NCI-H748 (cell line): ENCODE measurements around the gene MBD3.

ENCODE experiments used
- DNase-seq: peaks from one replicate; lab custom pipeline; 2025; ENCODE audit not compliant: unreplicated experiment; lab: John Stamatoyannopoulos, UW

The MBD3 gene

GRCh38 chr19:1599460-1599846 lies 6.8 kb upstream of the MBD3 start:
- DNase-seq = no peak

DNA sequence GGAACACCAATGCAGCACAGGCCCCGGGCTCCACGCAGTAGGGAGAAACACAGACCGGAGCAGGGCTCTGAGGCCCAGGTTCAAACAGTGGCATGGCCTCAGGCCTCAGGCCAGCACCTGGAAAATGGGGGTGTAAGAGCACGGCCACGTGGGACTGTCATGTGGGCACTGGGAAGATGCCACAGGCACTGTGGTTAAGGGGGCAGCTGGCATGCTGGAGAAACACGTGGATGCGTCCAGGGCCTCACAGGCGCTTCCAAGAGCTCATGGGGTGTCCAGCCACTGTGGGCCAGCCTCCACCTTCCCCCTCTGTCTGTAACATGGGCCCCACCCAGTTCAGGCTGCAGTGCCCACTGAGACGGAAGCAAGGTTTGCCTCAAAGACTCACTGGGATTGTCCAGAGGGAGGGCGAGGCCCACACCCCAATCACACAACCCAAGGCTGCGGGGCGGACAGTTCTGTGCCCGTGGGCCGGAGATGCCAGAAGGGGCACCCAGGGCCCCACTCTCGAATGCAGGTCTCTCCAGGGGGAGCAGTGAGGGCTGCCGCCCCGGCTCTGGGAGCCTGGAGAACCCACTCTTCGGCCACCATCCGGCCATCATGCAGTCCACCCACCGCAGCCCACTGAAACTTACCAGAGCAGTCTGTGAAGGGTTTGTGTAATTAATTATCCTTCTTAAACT lies 6.3 kb upstream of the MBD3 start:
- no peak for DNase-seq

GRCh38 chr19:1593501-1593772 lies 772 bp upstream of the MBD3 start:
- DNase-seq = no peak

DNA sequence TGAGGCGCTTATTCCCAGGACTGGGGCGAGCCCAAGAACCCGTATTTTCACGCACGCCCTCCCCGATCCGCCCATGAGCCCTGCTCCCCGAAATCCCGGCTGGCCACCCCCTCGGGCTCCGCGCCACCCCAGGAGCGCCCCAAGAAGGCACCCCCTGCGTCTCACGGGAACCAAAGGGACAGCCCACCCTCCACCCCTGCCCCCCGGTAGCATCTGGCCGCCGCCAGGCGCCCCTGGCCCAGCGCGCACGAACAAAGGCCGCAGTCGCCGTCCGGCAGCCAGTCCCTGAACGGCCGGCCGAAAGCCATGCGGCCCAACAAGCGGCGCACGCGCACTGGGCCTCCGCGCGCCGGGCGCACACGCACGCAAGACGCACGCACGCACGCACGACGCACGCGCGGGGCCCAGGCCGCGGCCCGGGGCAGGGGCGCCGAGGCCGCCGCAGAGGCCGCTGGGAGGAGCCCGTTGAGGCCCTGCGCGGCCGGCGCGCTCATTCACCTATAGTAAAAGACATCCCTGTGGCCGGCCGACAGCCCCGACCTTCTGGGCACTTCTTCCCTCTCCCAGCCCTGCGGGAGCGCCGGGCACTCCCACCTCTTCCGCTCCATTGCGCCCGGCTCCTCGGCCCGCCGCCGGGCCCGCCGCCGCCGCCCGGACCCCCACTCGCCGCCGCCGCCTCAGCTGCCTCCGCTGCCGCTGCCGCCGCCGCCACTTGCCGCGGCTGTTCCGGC lies 476 bp downstream of the MBD3 start:
- peak; percentile 83 for DNase-seq

GRCh38 chr19:1591421-1592023 lies 1.1 kb downstream of the MBD3 start:
- DNase-seq = peak; percentile 41

DNA sequence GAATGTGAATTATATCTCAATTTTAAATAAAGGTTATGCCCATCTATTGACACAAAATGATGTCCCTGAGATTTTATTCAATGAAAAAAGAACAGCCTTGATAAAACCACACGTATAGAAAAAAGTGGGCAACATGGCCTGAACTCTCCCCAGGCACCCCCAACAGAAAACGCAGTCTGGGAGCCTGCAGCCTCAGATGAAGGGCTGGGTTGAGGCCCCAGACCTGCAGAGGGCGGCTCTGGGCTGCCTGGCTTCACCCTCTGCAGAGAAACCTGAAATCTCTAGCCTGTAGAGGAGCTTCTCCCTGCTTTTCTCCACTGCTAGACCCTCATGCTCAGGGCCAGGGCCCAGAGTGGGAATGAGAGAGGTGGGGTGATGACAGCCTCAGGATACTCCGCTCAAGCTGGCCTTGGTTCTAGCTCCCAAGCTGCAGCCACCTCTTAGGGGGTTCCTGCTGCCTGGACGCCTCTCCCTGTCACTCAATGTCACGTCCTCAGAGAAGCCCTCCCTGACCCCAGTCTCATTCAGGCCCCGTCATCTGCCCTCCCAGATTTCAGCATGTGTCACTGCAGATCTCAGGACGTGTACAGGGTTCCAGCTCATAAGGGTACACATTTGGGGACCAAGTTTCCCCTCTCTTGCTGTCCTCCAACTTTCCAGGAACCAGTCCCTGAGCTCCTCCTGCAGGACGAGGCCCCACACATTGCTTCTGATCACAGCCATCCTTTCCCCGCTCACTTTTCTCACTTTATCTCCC lies 1.8 kb downstream of the MBD3 start:
- no peak for DNase-seq

- DNase-seq = no peak
These were observed 4.8 kb downstream of the MBD3 start for GRCh38 chr19:1587872-1588271.

- no peak for DNase-seq
These were observed 7.5 kb downstream of the MBD3 start for GRCh38 chr19:1585243-1585580.

DNA sequence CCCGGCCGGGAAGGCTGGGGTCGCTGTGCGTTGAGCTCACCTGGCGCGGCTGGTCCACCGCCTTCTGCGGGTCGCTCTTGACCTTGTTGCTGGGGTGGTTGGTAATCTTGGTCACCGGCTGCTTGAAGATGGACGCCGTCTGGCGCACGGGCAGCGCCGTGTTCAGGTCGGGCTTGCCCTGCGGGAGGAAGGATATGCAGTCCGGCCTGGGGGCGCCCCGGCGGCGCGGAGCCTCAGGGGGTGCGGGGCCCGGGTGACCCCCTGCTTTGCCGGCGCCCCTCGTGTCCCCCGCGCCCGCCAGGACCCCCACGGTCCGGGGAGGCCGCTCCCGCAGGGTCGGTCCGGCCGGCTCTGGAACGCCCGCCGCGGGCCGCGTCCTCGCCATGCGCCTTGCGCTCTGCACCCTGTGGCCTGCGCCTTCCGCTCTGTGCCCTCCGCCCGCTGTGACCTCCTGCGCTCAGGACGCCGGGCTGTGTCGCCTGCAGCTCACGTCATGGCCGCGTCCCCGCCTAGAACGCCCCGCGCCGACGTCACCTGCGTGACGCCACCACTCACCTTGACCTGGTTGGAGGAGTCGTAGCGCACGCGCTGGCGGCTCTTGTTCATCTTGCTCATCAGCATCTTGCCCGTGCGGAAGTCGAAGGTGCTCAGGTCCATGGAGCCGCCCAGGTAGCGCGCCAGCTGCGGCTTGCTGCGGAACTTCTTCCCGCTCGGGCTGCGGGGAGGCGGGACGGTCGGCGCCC lies 8.0 kb downstream of the MBD3 start:
- no peak for DNase-seq

GRCh38 chr19:1582201-1582600 lies 10.5 kb downstream of the MBD3 start:
- DNase-seq = peak; percentile 82

- DNase-seq = no peak
These were observed 11.7 kb downstream of the MBD3 start for GRCh38 chr19:1580957-1581356.

DNA sequence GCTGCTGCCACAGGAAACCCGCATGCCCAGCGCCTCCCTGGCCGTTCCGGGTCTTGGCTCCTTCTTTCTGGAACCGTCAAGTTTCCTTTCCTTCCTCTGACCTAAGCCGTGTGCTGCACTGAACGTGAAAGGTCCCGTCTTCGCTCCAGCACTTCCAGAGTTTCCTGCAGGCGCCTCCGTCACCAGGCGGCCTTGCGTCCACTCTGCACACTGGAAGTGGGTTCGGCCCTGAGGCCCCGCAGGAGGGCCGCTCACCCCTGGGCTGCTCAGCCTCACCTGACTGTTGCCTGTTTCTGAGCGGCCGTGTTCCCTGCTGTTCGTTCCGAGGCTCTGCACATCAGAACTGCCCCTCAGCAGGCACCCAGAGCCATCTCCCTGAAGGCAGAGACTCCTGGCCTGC lies 12.3 kb downstream of the MBD3 start:
- DNase-seq = no peak

GRCh38 chr19:1579222-1579621 lies 13.4 kb downstream of the MBD3 start:
- DNase-seq = no peak

DNA sequence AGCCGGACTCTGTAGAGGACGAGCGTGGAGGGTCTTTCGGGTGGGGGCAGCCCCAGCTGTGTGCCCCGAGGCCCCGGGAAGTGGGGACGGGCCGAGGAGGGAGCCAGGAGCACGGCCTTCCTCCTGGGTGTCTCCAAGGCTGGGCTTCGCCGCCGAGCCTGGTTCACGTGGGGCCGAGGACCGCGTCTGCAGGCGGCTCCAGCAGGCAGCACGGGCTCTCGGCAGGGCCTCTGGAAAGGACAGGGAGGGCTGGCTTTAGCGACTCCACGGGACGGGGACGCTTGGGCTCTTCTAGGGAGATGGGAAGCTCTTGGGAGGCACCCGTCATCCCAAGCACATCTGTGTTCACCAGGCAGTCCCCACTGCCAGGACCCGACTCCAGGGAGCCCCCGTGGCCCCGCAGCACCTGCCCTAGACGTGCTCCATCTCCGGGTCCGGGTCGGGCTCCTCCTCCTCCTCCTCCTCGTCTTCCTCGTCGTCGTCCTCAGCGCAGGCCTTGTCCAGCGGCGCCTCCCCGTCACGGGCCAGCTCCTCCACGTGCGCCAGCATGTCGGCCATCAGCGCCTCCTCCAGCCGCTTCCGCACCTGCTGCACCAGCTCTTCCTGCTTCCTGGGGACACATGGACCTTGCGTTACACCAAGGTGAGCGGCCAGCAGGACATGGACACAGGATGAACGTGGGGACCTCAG lies 14.6 kb downstream of the MBD3 start:
- DNase-seq = no peak

DNA sequence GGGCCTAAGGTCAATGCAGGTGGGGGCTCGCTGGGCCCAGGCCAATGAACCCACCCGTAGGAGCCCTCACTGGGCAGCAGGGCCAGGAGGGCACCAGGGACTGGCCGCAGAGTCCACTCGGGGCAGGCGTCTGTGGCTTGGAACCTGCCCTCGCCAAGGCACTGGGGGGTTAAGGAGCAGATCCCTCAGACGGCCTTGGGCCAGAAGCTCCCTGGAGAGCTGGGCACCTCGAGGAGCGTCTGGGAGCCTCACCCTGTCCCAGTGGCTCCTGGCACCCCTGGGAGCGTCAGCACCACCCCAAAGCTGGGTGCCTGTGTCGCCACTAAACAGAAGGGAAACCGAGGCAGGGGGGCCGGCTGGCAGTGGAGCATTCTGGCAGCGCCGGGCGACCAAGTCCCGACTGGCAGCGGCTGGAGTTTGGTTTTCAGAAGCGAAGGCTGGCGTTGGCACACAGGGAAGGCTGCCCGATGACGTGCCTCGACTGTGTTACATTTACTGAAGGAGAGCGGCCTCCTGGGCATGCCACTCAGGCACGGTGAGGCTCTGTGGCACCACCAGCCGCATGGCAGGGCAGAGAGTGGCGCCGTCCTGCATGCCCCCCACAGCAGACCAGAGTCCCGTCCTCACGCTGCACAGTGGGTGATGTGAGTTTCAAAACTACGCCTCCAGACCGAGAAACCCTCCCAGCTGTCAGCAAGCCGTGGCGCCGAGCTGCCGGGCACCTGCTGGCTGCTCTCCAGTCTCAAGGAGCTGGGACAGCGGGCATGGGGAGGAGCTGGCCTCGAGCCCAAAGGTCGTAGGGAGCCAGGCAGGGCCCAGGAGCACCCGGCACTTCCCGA lies 15.4 kb downstream of the MBD3 start:
- DNase-seq = no peak

GRCh38 chr19:1576242-1577089 lies 16.2 kb downstream of the MBD3 start:
- no peak for DNase-seq

- DNase-seq = no peak
These were observed 17.1 kb downstream of the MBD3 start for GRCh38 chr19:1575323-1576241.
